Measurements from ENCODE around the gene HMGCLL1.

HMGCLL1 gene

GRCh38 chr6:55578537-55579363, at the start of gene HMGCLL1:
Gene HMGCLL1 (minus strand): TSS chr6:55579192. CDS start chr6:55579055, 137 bp downstream.
- no peak for DNase-seq (ENCODE audit: low read depth in 2 of 2)

- no peak for DNase-seq (ENCODE audit: low read depth in 2 of 2)
Measured at GRCh38 chr6:55621993-55622392, 43.0 kb upstream of the HMGCLL1 start.

- DNase-seq (ENCODE audit: low read depth in 2 of 2): no peak
Measured at GRCh38 chr6:55621244-55621643, 42.3 kb upstream of the HMGCLL1 start.

GRCh38 chr6:55617272-55617671, 38.3 kb upstream of the HMGCLL1 start:
- no peak for DNase-seq (ENCODE audit: low read depth in 2 of 2)

GRCh38 chr6:55604021-55604420, 25.0 kb upstream of the HMGCLL1 start:
- DNase-seq (ENCODE audit: low read depth in 2 of 2): no peak

- DNase-seq (ENCODE audit: low read depth in 2 of 2): no peak
Measured at GRCh38 chr6:55601120-55601519, 22.1 kb upstream of the HMGCLL1 start.

- no peak for DNase-seq (ENCODE audit: low read depth in 2 of 2)
Measured at GRCh38 chr6:55594442-55594841, 15.4 kb upstream of the HMGCLL1 start.

- DNase-seq (ENCODE audit: low read depth in 2 of 2): no peak
Measured at GRCh38 chr6:55584654-55585354, 5.8 kb upstream of the HMGCLL1 start.

GRCh38 chr6:55576811-55577210, 2.2 kb downstream of the HMGCLL1 start:
- DNase-seq (ENCODE audit: low read depth in 2 of 2): no peak

GRCh38 chr6:55574556-55574955, 4.4 kb downstream of the HMGCLL1 start:
- DNase-seq (ENCODE audit: low read depth in 2 of 2): no peak

GRCh38 chr6:55569638-55570037, 9.4 kb downstream of the HMGCLL1 start:
- DNase-seq (ENCODE audit: low read depth in 2 of 2): no peak

GRCh38 chr6:55568808-55569439, 10.1 kb downstream of the HMGCLL1 start:
- DNase-seq (ENCODE audit: low read depth in 2 of 2): no peak

GRCh38 chr6:55567558-55567957, 11.4 kb downstream of the HMGCLL1 start:
- DNase-seq (ENCODE audit: low read depth in 2 of 2): no peak

- DNase-seq (ENCODE audit: low read depth in 2 of 2): no peak
Measured at GRCh38 chr6:55566036-55566710, 12.8 kb downstream of the HMGCLL1 start.

GRCh38 chr6:55562318-55562717, 16.7 kb downstream of the HMGCLL1 start:
- no peak for DNase-seq (ENCODE audit: low read depth in 2 of 2)

GRCh38 chr6:55560290-55560885, 18.6 kb downstream of the HMGCLL1 start:
- no peak for DNase-seq (ENCODE audit: low read depth in 2 of 2)

- DNase-seq (ENCODE audit: low read depth in 2 of 2): no peak
Measured at GRCh38 chr6:55557146-55557545, 21.8 kb downstream of the HMGCLL1 start.

- DNase-seq (ENCODE audit: low read depth in 2 of 2): no peak
Measured at GRCh38 chr6:55545791-55546190, 33.2 kb downstream of the HMGCLL1 start.

GRCh38 chr6:55543633-55544309, 35.2 kb downstream of the HMGCLL1 start:
- no peak for DNase-seq (ENCODE audit: low read depth in 2 of 2)

GRCh38 chr6:55541024-55541423, 38.0 kb downstream of the HMGCLL1 start:
- no peak for DNase-seq (ENCODE audit: low read depth in 2 of 2)

GRCh38 chr6:55536391-55536956, 42.5 kb downstream of the HMGCLL1 start:
- no peak for DNase-seq (ENCODE audit: low read depth in 2 of 2)
